GM19397 (cell line): ENCODE measurements around the gene HAUS5.
A peak's percentile ranks its signal among the peaks of the same experiment; 100 is the strongest.
"Not testable (repeated sequence)": the region's sequence is repeated elsewhere in the genome, so short reads cannot be mapped to it uniquely, and the experiment has no call there.

Source experiments
- ATAC-seq: cut with Tn5 transposase; IDR thresholded peaks from one replicate; pipeline ENCODE4 v1.9.1; 2021; ENCODE audit warnings: mild to moderate bottlenecking, moderate library complexity; ENCODE audit not compliant: unreplicated experiment

Gene HAUS5

DNA sequence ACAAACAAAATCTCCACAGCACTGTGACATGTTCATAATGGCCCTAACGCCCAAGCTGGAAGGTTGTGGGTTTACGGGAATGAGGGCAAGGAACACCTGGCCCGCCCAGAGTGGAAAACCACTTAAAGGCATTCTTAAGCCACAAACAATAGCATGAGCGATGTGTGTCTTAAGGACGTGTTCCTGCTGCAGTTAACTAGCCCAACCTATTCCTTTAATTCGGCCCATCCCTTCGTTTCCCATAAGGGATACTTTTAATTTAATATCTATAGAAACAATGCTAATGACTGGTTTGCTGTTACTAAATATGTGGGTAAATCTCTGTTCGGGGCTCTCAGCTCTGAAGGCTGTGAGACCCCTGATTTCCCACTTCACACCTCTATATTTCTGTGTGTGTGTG is 5.4 kb upstream of the HAUS5 start:
- not testable (repeated sequence) for ATAC-seq

DNA sequence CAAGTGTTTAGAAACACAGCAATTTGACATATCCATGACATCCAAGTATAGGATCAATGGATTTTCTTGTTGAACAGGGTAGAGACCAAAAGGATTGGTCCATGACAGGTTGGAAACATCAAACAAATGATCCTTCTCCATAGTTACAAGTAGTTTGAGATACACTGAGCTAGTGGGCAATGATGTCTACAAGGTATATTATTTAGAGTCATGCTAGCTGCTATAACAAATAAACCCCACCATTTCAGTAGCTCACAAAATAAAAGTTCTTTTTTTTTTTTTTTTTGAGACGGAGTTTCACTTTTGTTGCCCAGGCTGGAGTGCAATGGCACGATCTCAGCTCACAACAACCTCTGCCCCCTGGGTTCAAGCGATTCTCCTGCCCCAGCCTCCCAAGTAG is 4.9 kb upstream of the HAUS5 start:
- no peak for ATAC-seq

GRCh38 chr19:35608251-35608650 is 4.3 kb upstream of the HAUS5 start:
- no peak for ATAC-seq

- no peak for ATAC-seq
Observed at GRCh38 chr19:35609851-35610353, 2.6 kb upstream of the HAUS5 start.

- no peak for ATAC-seq
Observed at GRCh38 chr19:35612224-35612558, 344 bp upstream of the HAUS5 start.

GRCh38 chr19:35613574-35613973 is 1.0 kb downstream of the HAUS5 start:
- ATAC-seq = no peak

- ATAC-seq = no peak
Observed at GRCh38 chr19:35615036-35615435, 2.5 kb downstream of the HAUS5 start.

DNA sequence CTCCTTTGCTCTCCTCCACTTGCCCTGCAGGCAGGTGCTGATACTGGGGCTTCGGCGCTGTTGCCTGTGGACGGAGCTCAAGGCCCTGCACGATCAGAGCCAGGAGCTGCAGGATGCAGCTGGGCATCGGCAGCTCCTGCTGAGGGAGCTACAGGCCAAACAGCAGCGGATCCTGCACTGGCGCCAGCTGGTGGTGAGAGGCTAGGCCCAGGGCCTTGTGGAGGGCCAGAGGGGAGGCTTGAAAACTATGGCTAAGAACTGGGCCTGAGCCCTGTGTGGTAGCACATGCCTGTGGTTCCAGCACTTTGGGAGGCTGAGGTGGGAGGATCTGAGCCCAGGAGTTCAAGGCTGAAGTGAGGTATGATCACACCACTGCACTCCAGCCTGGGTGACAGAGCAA is 6.3 kb downstream of the HAUS5 start:
- ATAC-seq = no peak

- ATAC-seq = no peak
Observed at GRCh38 chr19:35619290-35619923, 6.9 kb downstream of the HAUS5 start.

GRCh38 chr19:35620001-35620400 is 7.5 kb downstream of the HAUS5 start:
- ATAC-seq = no peak

GRCh38 chr19:35621708-35622107 is 9.2 kb downstream of the HAUS5 start:
- ATAC-seq = no peak

GRCh38 chr19:35622750-35623149 is 10.2 kb downstream of the HAUS5 start:
- no peak for ATAC-seq

DNA sequence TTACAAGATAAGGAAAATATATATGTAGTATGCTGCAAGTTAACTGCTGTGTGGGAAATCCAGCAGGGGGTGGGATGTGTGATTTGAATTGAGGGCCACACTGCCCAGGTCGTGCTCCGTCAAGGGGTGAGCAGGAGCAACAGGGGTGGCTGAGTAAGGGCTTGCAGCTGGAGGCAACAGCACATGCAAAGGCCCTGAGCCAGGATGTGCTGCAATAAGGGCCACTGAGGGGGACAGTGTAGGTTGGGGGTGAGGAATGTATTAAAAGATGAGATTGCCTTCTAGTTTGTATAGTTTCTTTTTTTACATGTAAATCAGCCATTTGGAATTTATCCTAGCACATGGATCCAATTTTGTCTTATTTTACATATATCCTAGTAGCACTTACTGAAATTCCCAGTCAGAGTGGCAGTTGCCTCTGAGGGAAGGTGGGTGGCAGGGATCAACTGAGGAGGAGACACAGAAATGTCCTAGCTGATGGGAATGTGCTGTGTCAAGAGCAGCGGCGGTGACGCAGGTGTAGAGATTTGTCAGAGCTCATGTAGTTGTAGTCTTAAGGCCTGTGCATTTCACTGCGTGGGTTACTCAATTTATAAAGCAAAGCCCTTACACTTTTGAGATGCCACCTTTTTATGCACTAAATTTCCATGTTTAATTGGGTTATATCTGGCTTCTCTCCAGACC is 10.9 kb downstream of the HAUS5 start:
- ATAC-seq = no peak

DNA sequence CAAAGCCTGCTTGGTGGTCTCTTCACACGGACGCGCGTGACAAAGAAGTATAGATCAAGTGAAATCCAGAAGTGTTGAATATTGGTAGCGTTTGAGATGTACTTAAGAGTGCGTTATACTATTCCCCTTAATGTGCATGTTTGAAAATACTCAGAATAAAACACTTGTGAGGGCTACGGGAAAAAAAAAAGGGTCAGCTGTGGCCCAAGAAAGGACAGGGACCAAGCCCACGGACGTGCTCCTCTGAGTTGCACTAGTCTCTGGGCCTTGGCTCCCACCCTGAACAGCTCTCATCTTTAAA is 15.7 kb downstream of the HAUS5 start:
- ATAC-seq = no peak

- ATAC-seq = peak; percentile 96
Observed at GRCh38 chr19:35628565-35629331, 16.2 kb downstream of the HAUS5 start, which contains the start of gene RBM42. Gene RBM42, plus strand, starts transcription at chr19:35629036. Its CDS starts 118 bp downstream, at chr19:35629154.

DNA sequence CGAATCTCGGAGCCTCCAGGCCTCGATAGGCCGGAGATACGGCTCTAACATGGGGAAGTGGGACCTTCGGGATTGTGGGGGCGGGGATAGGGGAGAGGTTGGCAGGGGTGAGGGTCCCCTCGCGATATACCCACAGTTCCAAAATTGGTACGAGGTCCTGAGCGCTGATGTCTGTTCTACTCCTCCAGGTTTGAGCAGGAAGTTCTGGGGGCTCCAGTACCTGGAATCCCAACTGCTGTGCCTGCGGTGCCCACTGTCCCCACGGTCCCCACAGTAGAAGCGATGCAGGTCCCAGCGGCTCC is 16.7 kb downstream of the HAUS5 start:
- peak; percentile 2 for ATAC-seq

DNA sequence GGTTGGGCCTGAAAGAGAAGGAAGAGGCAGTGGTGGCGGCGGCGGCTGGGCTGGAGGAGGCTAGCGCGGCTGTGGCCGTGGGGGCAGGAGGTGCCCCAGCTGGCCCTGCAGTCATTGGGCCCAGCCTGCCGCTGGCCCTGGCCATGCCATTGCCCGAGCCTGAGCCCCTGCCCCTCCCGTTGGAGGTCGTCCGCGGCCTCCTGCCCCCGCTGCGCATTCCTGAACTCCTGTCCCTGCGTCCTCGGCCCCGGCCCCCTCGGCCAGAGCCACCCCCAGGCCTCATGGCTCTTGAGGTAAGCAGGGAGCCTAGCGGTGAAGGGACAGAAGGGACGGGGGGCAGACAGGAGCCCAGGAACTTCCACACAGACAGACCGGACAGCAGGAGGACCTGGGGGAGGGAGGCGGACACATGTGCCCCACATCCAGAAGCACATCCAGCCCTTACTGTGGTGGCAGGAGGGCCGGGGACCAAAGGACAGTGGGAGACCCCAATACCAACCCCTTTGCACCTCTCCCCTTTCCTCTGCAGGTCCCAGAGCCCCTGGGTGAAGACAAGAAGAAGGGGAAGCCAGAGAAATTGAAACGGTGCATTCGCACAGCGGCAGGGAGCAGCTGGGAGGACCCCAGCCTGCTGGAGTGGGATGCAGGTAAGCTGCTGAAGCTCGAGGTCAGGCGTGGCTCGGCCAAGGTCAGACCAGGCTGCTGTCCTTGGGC is 21.3 kb downstream of the HAUS5 start:
- no peak for ATAC-seq

GRCh38 chr19:35636651-35637050 is 24.1 kb downstream of the HAUS5 start:
- no peak for ATAC-seq

- ATAC-seq = no peak
Observed at GRCh38 chr19:35637165-35637564, 24.6 kb downstream of the HAUS5 start.

DNA sequence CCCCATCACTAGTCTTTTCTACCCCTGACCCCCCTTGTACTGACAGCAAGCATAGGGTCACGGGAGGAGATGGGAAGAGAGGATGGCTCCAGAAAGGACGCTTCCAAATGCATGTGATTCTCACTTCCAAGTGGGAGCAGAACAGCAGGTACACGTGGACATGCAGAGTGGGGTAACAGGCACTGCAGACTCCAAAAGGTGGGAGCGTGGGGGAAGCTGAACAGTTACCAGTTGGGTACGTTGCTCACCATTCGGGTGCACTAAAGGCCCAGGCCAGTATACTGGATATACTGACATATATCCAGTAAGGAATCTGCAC is 26.7 kb downstream of the HAUS5 start:
- no peak for ATAC-seq

- ATAC-seq = no peak
Observed at GRCh38 chr19:35639863-35640262, 27.3 kb downstream of the HAUS5 start.
